Neural cell (in vitro differentiated cells): ENCODE data around the gene TRPV2.

ENCODE experiments used
- CTCF ChIP-seq: fragments of 450-650 bp; IDR thresholded peaks from 2 replicates; pipeline ENCODE4 v1.5.1; 2014; ENCODE audit warnings: antibody characterized with exemption, mild to moderate bottlenecking, moderate library complexity; ENCODE audit not compliant: poor library complexity, severe bottlenecking
- EP300 ChIP-seq: fragments of 450-650 bp; conservative IDR thresholded peaks from 2 replicates; pipeline ENCODE4 v1.6.1; 2014; ENCODE audit warnings: antibody characterized with exemption, mild to moderate bottlenecking, moderate library complexity; ENCODE audit not compliant: poor library complexity, severe bottlenecking
- EZH2 ChIP-seq: fragments of 200-600, 300-800 bp; shearing (Covaris generic), sonication (generic); IDR thresholded peaks from 2 replicates; pipeline ENCODE4 v1.6.1; 2014; ENCODE audit warnings: antibody characterized with exemption, low read length, borderline replicate concordance, mild to moderate bottlenecking; ENCODE audit not compliant: insufficient read depth, poor library complexity, severe bottlenecking
- MXI1 ChIP-seq: fragments of 450-650 bp; conservative IDR thresholded peaks from 2 replicates; pipeline ENCODE4 v1.6.1; 2014; ENCODE audit warnings: antibody characterized with exemption, mild to moderate bottlenecking; ENCODE audit not compliant: poor library complexity, severe bottlenecking
- POLR2AphosphoS5 ChIP-seq: IDR thresholded peaks from 2 replicates; pipeline ENCODE4 v1.6.1; 2012
- RAD21 ChIP-seq: fragments of 450-650 bp; conservative IDR thresholded peaks from 2 replicates; pipeline ENCODE4 v1.6.1; 2014; ENCODE audit warnings: antibody characterized with exemption, mild to moderate bottlenecking, moderate library complexity
- REST ChIP-seq: IDR thresholded peaks from 2 replicates; pipeline ENCODE4 v1.6.1; 2012; ENCODE audit warnings: borderline replicate concordance
- SMC3 ChIP-seq: fragments of 450-650 bp; conservative IDR thresholded peaks from 2 replicates; pipeline ENCODE4 v1.6.1; 2014; ENCODE audit warnings: antibody characterized with exemption, mild to moderate bottlenecking, moderate library complexity; ENCODE audit not compliant: poor library complexity
- TAF1 ChIP-seq: IDR thresholded peaks from 2 replicates; pipeline ENCODE4 v1.6.1; 2012; ENCODE audit warnings: low read depth

DNA sequence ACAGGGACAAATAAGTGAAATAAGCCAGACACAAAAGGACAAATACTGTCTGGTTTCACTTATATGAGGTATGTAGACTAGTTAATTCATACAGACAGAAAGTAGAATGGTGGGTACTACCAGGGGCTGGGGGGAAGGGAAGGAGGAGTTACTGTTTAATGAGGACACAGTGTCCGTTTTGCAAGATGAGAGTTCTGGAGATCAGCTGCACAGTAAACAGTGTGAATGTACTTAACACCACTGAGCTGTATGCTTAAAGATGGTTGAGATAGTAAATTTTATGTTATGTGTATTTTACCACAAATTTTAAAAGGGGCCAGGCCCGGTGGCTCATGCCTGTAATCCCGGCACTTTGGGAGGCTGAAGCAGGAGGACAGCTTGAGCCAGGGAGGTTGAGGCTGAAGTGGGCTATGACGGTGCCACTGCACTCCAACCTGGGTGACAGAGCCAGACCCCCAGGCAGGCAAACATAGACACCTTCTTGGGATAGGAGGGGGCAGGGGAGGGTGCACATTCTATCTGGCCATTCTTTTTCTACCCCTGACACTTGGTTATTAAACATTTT is 53.1 kb downstream of the TRPV2 start:
- TF ChIP-seq CTCF (no peak), RAD21 (no peak), EP300 (no peak), POLR2AphosphoS5 (no peak), TAF1 (no peak), EZH2 (no peak), REST (no peak), MXI1 (no peak), SMC3 (no peak)
